Glutamatergic neuron (in vitro differentiated cells): Measurements from ENCODE around the gene GSC2. TPM values are rescaled to one million over a fixed set of nuclear protein-coding genes. Genes with fewer than 3 reads are reported as not detected.

ENCODE experiments used
- DNase-seq: peaks from one replicate; pipeline ENCODE4 v3.0.0; 2022
- H3K27ac Mint-ChIP-seq: one replicate; pipeline ENCODE4 v1.8.0; 2020; ENCODE audit warnings: mild to moderate bottlenecking, mixed read lengths, inconsistent platforms; ENCODE audit not compliant: unreplicated experiment
- H3K27me3 Mint-ChIP-seq: one replicate; pipeline ENCODE4 v1.8.0; 2020; ENCODE audit warnings: mild to moderate bottlenecking, moderate library complexity, mixed read lengths, inconsistent platforms; ENCODE audit not compliant: unreplicated experiment
- H3K36me3 Mint-ChIP-seq: one replicate; pipeline ENCODE4 v1.8.0; 2020; ENCODE audit warnings: mild to moderate bottlenecking, mixed read lengths, inconsistent platforms; ENCODE audit not compliant: unreplicated experiment
- H3K4me1 Mint-ChIP-seq: one replicate; pipeline ENCODE4 v1.8.0; 2020; ENCODE audit warnings: mild to moderate bottlenecking, low read depth, mixed read lengths, inconsistent platforms; ENCODE audit not compliant: unreplicated experiment
- H3K4me3 Mint-ChIP-seq: one replicate; pipeline ENCODE4 v1.8.0; 2020; ENCODE audit warnings: mild to moderate bottlenecking, mixed read lengths, inconsistent platforms; ENCODE audit not compliant: unreplicated experiment
- H3K9me3 Mint-ChIP-seq: one replicate; pipeline ENCODE4 v1.8.0; 2020; ENCODE audit warnings: mild to moderate bottlenecking, moderate library complexity, mixed read lengths, inconsistent platforms; ENCODE audit not compliant: unreplicated experiment
- CTCF ChIP-seq: fragments of 200-600 bp; sonication (generic); IDR thresholded peaks from one replicate; pipeline ENCODE4 v1.5.0; 2021; ENCODE audit not compliant: partially characterized antibody, unreplicated experiment
- total RNA-seq: library from RNA; stranded (reverse); fragmentation: NEBNext Ultra II Directional; extraction: Animal tissue kit (Norgen Biotek cat#: 25700); gene quantifications from one replicate; pipeline ENCODE4 v1.2.1, GENCODE V29; 2021; ENCODE audit not compliant: unreplicated experiment

The GSC2 gene
- total RNA-seq, 1 donor from 2014 or later: not detected

GRCh38 chr22:19136915-19137314 lies 13.2 kb downstream of the GSC2 start:
- no peak overlapping the region for H3K4me3 Mint-ChIP-seq
- no peak for TF ChIP-seq CTCF
- H3K27ac Mint-ChIP-seq: no peak overlapping the region
- peaks cover 10% of the 10 kb centered on the region for H3K36me3 Mint-ChIP-seq
- DNase-seq: no peak
- H3K27me3 Mint-ChIP-seq: peaks cover 8% of the 10 kb centered on the region
- no peaks in the 10 kb centered on the region for H3K4me1 Mint-ChIP-seq
- peaks cover 7% of the 10 kb centered on the region for H3K9me3 Mint-ChIP-seq

GRCh38 chr22:19134874-19135273 lies 15.2 kb downstream of the GSC2 start:
- H3K27ac Mint-ChIP-seq: no peak overlapping the region
- no peak overlapping the region for H3K4me3 Mint-ChIP-seq
- peaks cover 15% of the 10 kb centered on the region for H3K36me3 Mint-ChIP-seq

GRCh38 chr22:19134176-19134831 lies 15.8 kb downstream of the GSC2 start:
- peaks cover 7% of the 10 kb centered on the region for H3K9me3 Mint-ChIP-seq

More at GRCh38 chr22:19134874-19135273, 15.2 kb downstream of the GSC2 start:
- no peak for DNase-seq
- H3K9me3 Mint-ChIP-seq: peaks cover 7% of the 10 kb centered on the region
- no peak for TF ChIP-seq CTCF
- peaks cover 8% of the 10 kb centered on the region for H3K27me3 Mint-ChIP-seq
- no peaks in the 10 kb centered on the region for H3K4me1 Mint-ChIP-seq

GRCh38 chr22:19133561-19133960 lies 16.5 kb downstream of the GSC2 start:
- H3K4me1 Mint-ChIP-seq: no peaks in the 10 kb centered on the region
- peaks cover 8% of the 10 kb centered on the region for H3K9me3 Mint-ChIP-seq
- no peak for DNase-seq
- no peak for TF ChIP-seq CTCF
- peaks cover 15% of the 10 kb centered on the region for H3K36me3 Mint-ChIP-seq
- no peak overlapping the region for H3K27ac Mint-ChIP-seq
- H3K27me3 Mint-ChIP-seq: peaks cover 10% of the 10 kb centered on the region
- H3K4me3 Mint-ChIP-seq: no peak overlapping the region

More at GRCh38 chr22:19134176-19134831, 15.8 kb downstream of the GSC2 start:
- no peak for DNase-seq
- no peaks in the 10 kb centered on the region for H3K4me1 Mint-ChIP-seq
- H3K27me3 Mint-ChIP-seq: peaks cover 10% of the 10 kb centered on the region
- H3K27ac Mint-ChIP-seq: no peak overlapping the region
- peaks cover 15% of the 10 kb centered on the region for H3K36me3 Mint-ChIP-seq
- no peak overlapping the region for H3K4me3 Mint-ChIP-seq
- no peak for TF ChIP-seq CTCF

GRCh38 chr22:19132693-19133400 lies 17.2 kb downstream of the GSC2 start:
- Mint-ChIP-seq H3K27me3 (peaks cover 10% of the 10 kb centered on the region), H3K36me3 (peaks cover 15% of the 10 kb centered on the region), H3K4me1 (no peaks in the 10 kb centered on the region), H3K27ac (no peak overlapping the region), H3K4me3 (no peak overlapping the region), H3K9me3 (peaks cover 8% of the 10 kb centered on the region)
- DNase-seq: no peak
- TF ChIP-seq CTCF: no peak
